DMS153 treated with DMSO at 0.1 percent for 48 hours (cell line): ENCODE measurements around the gene RIPK4.
"Not testable (repeated sequence)": the region's sequence is repeated elsewhere in the genome, so short reads cannot be mapped to it uniquely, and the experiment has no call there.

Source experiments
- DNase-seq: peaks from one replicate; lab custom pipeline; 2025; ENCODE audit not compliant: unreplicated experiment; lab: John Stamatoyannopoulos, UW

RIPK4 gene

GRCh38 chr21:41698071-41698470 is 68.8 kb downstream of the RIPK4 start:
- DNase-seq = no peak

DNA sequence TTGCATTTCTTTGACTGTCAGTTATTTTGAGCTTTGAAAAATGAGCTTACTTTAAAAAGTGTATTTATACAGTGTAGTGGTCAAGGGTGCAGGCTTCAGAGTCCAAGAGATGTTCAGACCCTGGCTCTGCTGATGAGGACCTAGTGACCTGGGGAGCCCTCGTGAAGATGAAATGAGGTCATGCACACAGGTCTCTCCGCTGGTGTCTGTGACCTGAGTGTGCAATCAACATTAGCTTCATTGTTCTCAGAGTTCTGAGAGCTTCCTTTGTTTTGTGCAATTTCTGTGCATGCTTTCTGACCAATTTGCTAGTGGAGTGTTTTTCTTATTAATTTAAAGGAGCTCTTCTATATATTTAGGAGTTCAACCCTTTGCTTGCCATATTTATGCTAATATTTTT is 71.3 kb downstream of the RIPK4 start:
- no peak for DNase-seq

- DNase-seq = not testable (repeated sequence)
Measured at GRCh38 chr21:41694042-41694441, 72.8 kb downstream of the RIPK4 start.

DNA sequence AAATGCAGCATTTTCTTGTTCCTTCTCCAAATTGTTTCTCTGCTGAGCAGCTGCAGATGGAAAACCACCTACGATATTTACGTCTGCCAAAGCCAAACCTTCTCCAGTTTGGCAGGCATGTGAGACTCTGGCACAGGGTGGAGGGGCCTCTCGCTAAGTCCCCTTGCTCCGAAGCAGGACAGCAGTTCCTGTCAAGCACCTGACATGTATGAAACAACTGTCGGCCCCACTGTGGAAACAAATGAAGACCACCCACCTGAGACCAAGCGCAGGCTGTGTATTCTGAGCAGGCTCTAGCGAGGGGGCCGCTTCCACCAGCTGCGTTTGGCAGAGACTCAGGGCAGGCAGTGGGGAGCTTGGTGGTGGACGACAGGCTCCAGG is 74.7 kb downstream of the RIPK4 start:
- DNase-seq = no peak

DNA sequence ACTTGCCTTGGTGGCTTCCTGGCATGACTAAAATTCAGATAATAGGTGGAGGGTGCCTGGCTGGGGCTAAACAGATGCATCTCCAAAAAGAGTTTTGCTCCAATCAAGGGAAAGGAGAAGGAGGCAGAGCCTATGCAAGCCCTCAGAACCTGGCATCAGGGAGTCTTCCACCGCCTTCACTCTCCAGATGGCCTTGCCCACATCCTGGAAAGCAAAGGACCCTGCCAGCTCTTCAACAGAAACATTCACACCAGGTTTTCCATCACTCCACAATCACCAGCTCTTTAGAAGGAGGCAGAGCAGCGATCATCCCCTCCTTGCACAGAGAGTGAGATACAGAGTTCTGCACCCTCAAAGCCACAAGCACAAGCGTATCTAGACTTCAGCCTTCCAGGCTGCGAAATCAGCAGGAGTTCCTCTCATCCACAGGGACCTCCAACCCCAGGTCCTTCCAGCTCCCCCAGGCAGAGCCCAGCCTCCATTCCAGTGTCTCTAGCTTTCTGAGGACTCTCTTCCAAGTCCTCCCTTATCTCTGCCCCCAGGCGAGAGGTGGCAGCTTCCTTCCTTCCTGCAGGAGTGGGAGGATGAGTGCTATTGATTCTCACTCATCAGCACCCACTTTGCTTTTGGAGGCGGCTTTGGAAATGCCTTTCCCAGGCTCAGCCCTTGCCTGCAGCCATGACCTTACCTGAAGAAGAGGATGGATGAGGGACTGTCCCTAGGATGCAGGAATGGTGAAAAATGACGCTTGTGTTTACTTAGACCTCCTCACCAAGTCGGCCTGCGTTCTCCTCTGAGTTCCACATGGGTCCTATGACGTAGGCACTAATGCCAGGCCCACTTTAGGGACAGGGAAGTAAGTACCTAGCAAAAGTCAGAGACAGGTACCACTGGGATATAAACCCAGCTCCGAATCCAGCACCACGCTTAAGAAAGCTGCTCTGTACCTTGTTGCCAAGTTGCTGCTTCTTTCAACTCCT is 75.4 kb downstream of the RIPK4 start:
- DNase-seq = no peak
